HG03108 (cell line): ENCODE measurements around the gene FGF14.

Source experiments
- ATAC-seq: cut with Tn5 transposase; IDR thresholded peaks from one replicate; pipeline ENCODE4 v1.9.1; 2021; ENCODE audit warnings: moderate library complexity; ENCODE audit not compliant: unreplicated experiment

The FGF14 gene

GRCh38 chr13:102260256-102260655 lies 141.6 kb downstream of the FGF14 start:
- ATAC-seq, result no peak

- ATAC-seq, result no peak
These were observed 146.4 kb downstream of the FGF14 start for GRCh38 chr13:102255409-102255808.

DNA sequence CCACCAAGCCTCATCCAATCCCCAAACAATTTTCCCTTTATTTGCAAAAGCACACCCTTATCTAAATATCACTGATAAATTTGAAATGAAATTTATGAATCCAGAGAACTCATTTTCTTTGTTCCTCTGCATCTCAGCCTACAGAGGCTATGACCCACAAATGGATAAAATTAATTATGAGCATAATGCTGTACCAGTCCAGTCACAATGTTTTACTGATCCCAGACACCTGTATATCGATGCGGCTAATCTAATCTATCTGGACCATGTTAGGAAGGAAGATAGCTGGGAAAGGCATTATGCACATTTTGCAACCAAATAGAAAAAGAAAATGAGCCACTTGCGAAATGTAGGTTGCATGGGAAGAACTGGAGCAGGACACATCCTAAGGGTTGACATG lies 150.0 kb downstream of the FGF14 start:
- ATAC-seq, result no peak

- ATAC-seq, result no peak
These were observed 151.4 kb downstream of the FGF14 start for GRCh38 chr13:102250448-102250847.

GRCh38 chr13:102244607-102245227 lies 157.1 kb downstream of the FGF14 start:
- ATAC-seq, result no peak

DNA sequence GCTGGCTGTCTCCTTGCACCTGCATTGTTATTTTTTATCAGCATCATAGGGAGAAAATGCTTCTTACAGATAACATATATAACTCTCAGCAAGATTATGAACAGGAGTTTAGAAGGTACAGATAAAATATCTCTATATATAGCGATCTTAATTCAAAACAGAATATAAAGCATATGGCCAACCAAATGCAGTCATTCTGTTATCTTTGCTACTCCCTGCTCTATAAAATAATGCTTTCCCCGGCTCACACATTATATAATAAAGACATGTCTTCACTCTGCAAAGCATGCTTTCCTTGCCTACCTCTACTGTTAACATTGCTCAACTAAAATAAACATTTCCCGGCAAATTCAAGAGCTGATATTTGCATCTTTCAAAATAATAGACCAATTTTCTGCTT lies 161.7 kb downstream of the FGF14 start:
- ATAC-seq, result no peak

DNA sequence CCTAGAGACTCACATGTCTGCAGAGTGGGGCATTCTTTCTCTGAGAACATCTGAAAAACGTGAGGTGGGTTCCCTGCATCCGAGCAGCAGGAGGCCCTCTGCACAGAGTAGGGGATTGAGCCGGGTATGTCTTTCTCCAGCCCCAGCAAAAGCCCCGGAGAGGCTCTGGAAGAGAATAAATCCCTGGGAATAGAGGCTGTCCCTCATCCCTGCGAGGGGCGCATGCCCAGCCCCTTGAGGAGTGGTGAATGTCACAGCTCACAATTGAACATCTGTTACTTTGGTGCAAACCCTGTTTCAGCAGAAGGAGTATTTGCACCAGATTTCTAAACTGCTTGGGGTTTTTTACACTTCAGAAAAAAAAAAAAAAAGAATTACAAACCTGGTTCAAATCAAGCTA lies 164.6 kb downstream of the FGF14 start:
- ATAC-seq, result no peak

DNA sequence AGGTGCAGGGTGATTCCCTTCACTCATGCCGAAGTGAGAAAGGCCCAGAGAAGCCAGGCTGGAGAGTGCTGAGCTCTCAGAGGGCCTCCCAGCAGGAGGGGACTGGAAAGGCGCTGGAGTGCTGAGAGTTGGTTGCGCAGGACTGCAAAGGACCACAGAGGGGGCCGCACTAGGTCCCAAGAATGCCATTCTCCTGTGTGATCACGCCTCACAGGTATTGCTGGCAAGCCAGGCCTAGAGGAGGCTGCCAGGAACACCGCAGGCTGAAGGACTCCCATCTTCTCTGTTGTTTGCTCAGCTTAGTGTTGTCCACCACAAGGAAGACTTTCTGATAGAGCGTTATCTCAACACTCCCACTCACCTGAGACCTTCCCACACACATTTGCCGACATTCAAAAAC lies 165.0 kb downstream of the FGF14 start:
- ATAC-seq, result no peak

GRCh38 chr13:102236341-102236740 lies 165.5 kb downstream of the FGF14 start:
- no peak for ATAC-seq

GRCh38 chr13:102235689-102236088 lies 166.2 kb downstream of the FGF14 start:
- no peak for ATAC-seq

DNA sequence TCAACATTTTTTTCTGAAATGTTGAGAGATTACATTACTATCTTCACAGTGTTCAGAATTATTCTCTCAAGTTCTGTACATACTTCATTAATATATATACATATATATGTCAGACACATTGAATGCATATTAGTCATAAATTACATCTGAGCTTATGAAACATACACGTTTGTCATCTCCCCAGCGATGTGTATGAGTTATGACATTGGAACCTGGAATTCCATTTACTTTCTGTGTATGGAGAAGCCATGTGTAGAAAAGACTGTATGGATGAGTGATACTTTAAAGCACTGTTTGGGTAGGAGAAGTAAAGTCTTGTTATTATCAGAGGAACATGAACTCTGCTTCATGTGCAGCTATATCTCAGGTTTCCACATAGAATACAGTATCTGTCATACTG lies 167.2 kb downstream of the FGF14 start:
- no peak for ATAC-seq

DNA sequence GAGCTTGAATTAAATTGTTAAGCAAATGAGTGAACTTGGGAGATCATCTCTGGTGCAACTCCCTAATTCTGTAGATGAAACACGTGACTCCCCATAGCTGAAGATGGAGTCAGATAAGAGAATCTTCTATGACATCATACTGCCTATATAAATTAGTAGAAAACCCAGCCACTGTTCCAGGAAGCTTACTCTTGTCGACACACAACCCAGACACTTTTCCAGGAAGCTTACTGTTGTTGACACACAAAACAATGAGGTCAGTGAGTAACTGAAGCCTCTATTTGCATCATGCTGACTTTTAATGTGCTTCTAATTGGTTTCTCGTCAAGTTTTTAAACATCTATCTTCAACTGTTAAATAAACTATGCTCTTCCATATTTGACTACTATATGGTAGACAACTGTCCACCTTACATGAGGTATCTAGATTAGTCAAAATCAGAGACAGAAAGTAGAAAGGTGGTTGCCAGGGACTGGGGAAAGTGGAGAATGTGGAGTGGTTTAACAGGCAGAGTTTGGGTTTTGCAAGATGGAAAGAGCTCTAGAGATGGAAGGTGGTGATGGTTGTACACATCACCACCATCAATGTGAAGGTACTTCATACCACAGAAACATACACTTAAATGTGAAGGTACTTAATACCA lies 168.2 kb downstream of the FGF14 start:
- ATAC-seq, result no peak

GRCh38 chr13:102231479-102231878 lies 170.4 kb downstream of the FGF14 start:
- ATAC-seq, result no peak

- no peak for ATAC-seq
These were observed 174.1 kb downstream of the FGF14 start for GRCh38 chr13:102227741-102228140.

DNA sequence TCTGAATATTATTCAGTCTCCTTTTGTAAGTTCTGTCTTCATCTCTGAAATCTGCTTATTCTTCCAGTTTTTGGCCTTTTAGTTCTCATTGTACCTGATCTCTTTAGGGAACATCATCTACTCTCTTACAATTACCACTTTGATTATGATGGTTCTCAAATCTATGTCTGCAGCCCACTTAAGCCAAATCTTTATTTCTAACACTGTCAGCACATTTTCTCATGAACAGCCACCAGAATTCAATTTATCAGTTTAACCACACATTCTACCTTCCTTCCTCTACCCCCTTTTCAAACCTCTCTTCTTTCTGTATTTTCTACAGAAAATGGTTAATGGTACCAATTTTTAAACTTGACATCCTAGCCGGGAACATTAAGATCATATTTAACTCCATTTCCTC lies 175.3 kb downstream of the FGF14 start:
- no peak for ATAC-seq

- no peak for ATAC-seq
These were observed 176.0 kb downstream of the FGF14 start for GRCh38 chr13:102225892-102226291.

- ATAC-seq, result no peak
These were observed 181.1 kb downstream of the FGF14 start for GRCh38 chr13:102220681-102221228.

DNA sequence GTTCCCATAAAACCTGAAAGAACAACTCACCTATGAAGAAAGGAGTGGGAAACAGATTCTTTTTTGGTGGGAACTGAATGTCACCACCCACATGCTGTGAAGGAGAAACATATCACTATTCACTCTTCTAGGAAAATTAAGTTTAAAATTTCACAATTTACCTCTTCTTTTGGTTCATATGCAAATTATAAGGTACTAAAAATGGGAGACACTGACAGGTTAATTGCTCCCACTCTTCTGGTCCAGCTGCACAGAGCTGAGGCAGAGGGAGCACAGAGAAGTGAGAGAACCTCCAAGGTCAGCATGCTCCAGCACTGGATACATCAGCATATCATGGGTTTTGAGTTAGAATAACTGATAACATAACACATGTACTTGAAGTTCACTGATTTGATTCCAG lies 186.9 kb downstream of the FGF14 start:
- ATAC-seq, result no peak

DNA sequence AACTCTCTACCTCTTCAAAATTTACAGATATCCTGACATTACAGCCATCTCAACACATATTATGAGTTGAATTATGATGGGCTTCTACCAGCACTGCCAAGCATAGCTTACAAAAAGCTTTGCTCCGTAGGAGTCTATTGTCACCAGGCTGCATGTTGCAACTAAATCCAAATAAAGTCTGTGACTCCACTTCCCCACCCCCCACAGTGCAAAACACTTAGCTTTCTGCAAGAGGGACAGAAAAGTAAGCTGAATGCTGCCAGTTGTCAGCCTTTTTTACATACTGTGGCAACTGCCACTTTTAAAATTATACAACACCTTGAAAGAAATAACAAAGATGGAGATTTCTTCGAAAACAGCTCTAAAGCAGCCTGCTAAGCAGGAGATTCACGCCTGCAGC lies 189.1 kb downstream of the FGF14 start:
- ATAC-seq, result no peak

DNA sequence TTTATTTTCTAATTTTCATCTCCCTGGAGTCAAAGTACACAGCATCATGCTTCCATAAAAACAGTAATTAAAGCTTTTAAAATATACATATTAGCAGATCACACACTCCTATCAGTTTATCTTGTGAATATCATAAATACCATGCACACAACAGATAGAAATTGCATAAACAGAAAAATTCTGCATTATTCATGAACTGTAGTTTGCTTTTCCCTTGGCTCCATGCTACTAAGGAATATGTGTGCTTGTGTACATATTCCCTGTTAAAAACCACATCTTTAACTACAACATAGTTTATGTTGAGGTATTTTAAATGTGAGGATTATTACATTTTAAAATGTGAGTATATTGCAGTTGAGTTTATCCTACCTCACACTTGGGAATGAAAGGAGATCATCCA lies 193.5 kb downstream of the FGF14 start:
- ATAC-seq, result no peak

- no peak for ATAC-seq
These were observed 194.0 kb downstream of the FGF14 start for GRCh38 chr13:102207680-102208342.

- ATAC-seq, result no peak
These were observed 198.1 kb downstream of the FGF14 start for GRCh38 chr13:102203718-102204117.
